Measurements from ENCODE around the gene ATAD3B.

ATAD3B gene

DNA sequence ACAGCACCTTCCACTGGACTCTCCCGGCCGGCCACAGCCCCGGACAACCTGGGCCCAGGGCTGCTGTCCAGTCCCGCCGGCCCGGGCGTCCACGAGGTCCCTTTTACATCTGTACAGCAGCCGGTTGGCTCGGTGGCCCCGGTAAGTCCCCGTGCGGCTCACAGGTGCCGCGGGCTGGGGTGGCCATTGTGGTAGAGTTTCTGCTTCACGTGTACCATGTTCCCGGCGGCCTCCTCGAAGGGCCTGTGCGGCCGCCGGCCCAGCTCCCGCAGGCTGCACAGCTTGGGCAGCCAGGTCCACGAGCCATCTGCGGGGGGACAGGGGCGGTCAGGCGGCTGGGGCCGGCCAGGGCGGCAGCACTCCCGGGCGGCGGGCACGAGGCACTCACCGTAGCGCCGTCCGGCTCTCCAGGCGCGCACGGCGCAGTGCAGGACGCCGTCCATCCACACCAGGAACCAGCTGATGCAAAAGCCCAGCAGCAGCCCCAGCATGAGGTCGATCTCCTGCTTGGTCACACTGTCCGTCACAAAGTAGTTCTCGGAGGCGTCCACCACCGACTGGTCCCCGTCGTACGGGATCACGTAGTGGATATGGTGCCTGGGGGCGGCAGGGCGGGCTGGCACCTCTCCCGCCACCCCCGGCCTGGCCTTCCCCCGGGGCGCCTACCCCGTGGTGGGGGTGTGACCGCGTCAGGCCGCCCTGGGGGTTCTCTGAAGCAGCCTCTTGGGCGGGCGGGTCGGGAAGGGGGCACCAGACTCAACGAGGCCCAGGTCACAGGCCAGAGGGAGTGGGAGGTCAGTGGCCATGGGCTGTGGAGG is 63.8 kb downstream of the ATAD3B start:
- no peak for DNase-seq (ENCODE audit: low spot score)

DNA sequence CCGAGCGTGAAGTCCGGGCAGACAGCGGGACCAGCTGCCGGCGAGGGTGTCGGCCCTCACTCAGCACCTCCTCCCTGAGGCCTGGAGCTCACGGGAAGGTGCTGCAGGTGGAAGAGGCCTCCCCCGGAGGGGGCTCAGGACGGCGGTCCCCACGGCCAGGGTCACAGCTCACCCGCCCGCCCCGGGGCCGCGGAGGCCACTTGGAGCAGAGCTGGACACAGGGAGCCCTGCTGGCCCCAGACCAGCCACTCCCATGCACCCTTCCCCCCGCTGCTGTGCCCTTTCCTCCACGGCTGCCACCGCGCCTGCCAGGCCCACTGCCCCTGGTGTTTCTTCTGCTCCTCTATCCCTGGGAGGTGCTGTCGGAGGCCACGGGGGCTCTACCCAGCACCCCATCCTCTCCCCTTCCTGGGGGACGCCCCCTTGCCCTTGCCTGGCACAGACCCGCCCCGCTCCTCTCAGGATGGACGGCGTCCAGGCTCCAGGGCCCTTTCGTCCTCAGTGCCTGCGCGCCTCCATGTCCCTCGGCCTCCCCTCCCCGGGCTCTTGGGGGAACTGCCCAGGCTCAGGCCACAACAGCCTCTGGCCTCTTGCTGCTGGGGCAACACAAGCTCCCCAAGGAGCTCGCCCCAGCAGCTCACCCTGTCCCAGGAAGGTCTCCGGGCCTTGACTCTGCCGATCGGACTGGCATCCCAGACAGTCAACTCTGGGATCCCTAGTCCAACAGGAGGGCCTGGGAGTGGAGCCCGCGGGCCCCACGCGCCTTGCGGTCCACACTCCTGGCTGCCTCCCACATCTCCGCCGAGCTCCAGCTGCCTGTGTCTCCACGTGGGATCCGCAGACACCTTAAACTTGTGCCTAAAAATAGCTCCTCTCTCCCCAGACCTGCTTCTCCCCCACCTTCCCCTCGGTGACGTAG is 64.7 kb downstream of the ATAD3B start:
- no peak for DNase-seq (ENCODE audit: low spot score)

DNA sequence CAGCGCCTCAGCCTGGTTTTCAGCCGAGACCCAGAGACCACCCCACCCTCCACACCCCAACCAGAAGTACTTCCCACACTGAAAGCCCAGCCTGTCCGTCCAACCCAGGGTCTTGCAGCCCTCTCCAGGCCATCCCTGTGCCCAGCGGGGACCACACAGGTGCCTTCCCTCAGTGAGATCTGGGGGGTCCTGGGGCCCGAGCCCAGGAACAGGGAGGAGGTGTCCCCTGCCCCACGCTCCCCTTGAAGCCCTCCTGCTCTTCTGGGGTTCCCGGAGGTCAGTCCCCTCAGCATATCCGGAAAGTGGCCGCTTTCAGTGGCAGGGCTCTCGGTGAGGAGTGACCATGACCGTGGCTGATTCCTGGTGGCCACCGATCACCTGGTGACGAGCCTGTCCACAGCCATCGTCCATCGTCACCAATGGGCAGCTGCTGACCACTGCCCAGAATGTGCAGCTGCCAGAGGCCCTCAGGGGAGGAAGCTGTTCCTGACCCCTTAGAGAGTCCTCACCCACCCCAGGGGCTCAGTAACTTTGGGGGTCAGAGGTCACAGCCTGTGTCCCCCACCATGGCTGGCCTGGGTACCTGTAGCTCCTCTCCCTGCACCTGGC is 65.5 kb downstream of the ATAD3B start:
- DNase-seq (ENCODE audit: low spot score) = no peak

DNA sequence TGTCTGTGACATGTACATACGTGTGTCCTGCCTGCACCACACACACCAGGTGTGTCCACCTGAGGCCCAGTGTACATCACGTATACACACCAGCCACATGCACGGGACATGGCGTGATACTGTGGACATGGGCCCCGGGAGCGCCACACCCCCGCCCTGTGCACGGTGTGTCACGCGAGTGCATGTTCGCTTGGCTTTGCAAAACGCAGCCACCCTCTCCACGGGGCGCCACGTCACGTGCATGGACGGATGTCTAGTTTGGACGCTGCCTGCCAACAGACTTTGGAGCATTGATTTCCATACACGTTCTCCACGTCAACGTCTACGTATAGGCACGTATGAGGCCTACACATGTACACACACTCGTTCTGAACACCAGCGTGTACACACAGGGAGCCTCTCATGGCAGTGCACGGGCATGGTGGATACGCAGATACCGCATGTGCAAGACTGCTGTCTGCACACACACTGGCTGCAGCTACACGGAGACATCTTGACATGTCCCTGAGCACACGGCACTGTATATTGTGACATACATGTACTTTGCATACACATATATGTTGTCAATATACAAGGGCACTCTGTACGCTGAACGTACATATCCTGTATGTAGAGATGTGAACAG is 66.2 kb downstream of the ATAD3B start:
- DNase-seq (ENCODE audit: low spot score) = peak; percentile 46

DNA sequence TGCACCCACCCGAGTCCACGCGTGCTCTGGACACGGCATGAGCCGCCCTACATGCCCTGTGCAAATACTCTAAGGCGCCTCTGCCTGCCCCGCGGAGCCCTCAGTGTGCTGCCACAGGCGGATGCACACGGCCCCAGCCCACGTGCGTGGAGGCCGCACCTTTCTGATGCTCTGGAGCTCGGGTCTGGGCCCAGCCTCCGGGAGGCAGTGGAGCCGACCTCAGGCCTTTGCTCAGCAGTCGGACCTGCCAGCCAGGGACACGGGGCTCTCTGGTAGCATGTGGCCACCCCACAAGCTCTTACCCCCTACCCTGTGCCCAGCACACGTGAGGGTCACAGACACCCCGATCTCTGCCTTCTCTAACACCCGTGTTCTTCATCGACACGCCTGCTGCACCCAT is 66.8 kb downstream of the ATAD3B start:
- DNase-seq (ENCODE audit: low spot score) = peak; percentile 31

DNA sequence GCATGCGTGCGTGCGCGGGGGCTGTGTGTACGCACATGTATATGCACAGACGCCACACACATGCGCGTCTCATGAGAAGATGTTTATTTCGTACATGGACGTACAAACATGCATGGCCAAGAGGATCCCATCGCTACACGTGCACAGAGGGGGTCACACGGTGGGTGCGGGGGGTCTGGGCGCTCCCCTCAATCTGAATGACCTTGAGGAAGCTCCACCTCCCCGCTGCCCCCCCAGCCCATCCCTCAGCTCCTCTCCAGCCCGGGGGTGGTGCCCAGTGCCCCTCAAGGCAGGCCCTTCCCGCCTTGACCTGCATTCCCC is 67.4 kb downstream of the ATAD3B start:
- DNase-seq (ENCODE audit: low spot score) = no peak

DNA sequence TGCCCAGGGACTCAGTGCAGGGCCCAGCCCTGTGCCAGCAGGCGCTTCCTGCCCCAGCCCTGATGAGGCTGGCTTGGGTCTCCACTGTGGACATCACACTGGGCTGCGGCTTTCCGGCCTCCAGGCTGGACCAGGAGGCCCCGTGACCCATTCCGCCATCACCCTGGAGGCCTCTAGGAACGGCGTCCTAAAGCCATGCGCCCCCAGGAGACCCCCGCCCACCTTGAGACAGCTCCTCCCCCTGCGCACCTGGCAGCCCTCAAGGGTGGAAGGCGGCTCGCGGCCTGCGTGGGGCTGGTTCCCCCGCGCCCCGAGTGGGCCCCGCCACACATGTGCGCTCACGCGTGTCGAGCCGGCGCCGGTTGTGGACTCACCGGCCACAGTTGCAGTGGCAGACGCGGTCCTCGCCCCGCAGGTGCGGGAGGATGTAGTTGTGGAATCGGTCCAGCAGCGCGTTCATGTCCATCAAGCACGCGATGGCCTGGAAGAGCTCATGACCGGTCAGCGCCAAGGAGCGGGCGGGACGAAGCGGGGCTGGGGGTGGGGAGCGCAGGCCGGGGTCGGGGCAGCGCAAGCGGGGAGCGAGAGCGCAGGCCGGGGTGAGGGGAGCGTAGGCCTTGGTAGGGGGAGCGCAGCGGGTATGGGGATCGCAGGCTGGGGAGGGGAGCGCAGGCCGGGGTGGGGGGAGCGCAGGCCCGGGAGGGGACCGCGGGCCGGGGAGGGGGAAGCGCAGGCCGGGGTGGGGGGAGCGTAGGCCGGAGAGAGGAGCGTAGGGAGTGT is 67.9 kb downstream of the ATAD3B start:
- DNase-seq (ENCODE audit: low spot score) = no peak

DNA sequence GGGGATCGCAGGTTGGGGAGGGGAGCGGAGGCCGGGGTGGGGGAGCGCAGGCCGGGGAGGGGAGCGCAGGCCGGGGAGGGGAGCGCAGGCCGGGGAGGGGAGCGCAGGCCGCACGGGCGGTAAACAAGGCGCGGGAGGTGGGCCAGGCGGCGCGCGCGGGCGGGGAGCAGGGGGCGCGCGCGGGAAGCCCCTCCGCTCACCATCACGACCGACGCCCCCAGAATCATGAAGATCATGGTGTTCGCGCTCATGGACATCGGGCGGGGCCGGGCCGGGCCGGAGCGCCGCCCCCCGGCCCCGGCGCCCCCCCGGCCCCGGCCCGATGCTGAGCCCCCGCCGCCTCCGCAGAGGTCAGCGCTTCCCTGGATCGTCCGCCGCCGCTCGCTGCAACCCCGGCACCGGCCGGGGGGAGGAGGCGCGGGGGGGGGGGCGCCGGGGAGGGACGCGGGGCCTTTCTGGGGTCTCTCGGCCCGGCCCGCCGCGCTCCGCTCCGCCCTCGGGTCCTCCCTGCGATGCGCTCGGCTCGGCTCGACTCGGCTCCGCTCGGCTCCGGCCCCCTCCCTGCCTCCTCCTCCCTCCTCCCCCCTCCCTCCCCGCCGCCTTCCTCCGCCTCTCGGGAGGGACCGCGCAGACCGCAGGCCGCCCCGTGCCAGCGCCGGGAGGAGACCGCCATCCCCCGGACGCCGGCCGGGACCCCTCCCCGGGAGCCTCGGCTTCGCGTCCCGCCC is 68.7 kb downstream of the ATAD3B start, which contains the start of gene TMEM240:
TMEM240 (minus strand) TSS at position 535 of the 728 bp plus-strand sequence; CDS start at position 257, 278 bp downstream.
- DNase-seq (ENCODE audit: low spot score) = no peak

DNA sequence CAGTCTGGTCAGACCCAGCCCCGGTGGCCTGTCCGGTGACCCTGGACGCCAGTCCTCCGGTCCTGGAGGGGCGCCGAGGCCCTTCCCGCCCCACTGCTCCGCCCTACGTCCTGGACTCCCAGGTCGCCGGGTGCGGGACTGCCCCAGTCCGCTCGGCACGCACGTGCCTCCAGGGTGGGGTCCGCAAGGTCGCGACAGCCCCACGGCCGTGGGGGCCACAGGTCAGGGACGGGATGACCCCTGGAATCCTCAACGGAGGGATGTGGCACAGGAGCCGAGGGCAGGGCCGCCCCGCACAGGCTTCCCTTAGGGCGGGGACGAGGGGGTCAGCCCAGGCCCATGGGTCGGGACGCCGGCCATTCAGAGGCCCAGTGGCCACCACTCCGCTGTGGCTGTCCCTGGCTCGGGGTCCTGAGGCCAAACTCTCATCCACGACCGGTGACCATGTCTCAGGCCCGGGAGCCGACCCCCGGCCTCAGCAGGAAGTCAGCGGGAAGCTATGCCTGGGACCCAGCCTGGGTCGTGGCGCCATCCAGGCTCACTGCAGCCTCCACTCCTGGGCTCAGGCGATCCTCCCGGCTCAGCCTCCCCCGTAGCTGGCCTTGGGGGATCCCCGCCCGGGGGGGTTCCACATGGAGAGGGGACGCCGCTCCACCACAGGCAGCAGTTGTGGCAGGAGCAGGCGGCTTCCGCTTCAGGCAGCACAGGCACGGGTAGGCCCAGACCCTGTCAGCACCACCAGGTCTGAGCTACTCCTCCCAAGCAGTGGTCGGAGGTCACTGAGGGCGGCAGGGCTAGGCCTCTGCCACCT is 69.5 kb downstream of the ATAD3B start:
- no peak for DNase-seq (ENCODE audit: low spot score)

DNA sequence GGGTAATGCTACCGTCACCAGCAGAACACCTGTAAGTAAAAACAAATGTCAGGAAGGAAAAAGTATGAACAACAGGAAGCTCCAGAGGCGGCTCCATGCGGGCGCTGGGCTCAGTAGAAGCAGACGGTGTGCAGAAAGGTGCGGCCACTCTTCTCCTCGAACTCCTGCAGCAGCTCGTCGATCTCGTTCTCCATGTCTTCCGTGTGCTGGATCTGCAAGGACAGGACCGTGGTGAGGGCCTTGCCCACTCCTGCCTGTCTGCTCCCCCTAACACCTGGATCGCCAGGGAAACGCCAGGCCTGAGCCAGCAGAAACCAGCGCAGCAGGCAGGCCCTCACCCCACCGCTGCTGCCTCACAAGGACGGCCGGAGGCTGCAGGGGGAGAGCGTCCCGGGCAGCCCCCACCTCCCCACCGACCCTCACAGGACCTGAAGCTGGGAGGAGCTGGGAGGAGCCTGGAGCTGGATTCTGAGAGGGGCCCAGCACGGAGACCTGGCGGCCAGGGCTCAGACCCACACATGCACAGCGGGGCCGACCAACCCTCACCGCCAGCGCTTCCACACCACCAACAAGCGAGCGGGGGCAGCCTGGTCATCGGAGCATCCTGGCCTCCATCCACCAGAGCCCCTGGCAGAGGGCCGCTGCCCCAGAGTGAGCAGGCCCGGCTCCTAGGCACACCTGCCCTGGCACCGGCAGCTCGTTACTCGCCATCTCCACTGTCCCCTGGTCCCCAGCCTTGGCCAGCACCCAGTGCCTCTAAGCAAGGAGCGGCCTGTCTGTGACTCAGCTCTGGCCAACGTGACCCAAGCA is 70.6 kb downstream of the ATAD3B start:
- DNase-seq (ENCODE audit: low spot score) = no peak

DNA sequence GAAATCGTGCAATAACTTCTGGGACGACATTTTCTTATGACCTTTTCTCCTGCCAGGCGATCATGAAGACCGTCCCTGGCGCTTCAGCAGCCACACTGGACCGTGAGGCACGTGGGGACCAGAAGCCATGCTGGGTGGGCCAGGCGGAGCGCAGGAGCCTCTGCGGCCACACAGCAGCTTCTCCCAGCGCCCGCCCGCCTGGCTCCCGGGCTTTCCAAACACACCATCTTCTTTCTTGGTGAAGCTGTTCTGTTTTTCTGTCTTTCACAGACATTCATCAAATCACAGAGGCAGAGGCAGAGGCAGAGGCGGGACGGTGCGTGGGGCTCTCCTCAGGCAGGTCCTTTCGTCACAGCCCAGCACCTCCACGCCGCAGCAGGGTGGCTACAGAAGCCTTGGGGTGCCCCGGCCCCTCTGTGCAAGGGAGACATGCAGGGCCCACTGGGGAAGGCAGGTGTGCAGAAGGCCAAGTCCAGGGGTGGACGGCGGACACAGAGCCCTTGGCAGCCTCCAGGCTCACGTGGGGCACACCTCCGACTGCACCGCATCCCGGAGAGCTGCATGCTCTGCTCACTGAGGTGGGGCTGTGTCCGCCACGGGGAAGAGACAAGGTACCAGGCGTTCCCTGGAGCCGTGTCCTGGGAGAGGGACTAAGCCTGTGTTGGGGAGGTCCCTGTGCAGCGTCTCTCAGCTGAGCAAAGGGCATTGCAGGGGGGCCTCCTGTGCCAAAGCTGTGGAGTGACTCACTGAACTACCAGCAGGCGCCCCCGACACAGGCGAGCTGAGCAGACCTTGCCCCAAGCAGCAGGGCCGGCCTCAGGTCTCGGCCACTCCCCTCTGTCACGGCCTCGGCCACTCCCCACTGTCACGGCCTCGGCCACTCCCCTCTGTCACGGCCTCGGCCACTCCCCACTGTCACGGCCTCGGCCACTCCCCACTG is 71.5 kb downstream of the ATAD3B start:
- peak; percentile 38 for DNase-seq (ENCODE audit: low spot score)

DNA sequence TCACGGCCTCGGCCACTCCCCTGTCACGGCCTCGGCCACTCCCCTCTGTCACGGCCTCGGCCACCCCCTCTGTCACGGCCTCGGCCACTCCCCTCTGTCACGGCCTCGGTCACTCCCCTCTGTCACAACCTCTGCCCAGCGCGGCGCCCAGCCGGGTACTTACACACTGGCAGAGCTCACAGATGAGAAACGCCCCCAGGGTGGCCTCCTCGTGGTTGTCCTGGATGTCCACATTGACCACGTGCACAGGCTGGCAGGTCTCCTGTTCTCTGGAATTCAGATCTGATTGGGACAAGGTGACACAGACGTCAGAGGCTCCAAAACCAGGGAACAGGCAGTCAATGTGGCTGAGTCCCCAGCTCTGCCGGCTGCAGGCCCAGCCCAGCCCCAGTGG is 72.1 kb downstream of the ATAD3B start:
- no peak for DNase-seq (ENCODE audit: low spot score)

DNA sequence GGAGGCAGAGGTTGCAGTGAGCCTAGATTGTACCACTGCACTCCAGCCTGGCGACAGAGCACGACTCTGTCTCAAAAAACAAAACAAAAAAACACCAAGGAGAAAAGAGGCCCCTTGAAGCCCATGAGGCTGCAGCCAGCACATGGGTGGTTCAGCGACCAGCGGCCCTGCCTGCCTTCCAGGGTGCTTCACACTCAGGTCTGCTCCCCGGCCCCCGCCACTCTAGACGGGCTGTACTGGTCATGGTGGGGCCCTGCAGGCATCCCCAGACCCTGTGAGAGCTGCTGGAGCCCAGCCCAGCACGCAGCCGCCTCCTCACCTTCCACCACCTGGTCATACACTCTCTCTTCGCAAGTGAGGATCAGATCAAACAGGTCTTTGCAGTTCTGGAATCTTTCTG is 73.0 kb downstream of the ATAD3B start:
- no peak for DNase-seq (ENCODE audit: low spot score)
